Prostate gland (tissue), 2 donors: ENCODE results near the gene C6orf52. TPM values are rescaled to one million over a fixed set of nuclear protein-coding genes. Genes with fewer than 3 reads are reported as not detected.
A peak's percentile ranks its signal among the peaks of the same experiment; 100 is the strongest.

Experiments used
- DNase-seq: peaks from one replicate; pipeline ENCODE4 v3.0.0-alpha.2; 2019; ENCODE audit warnings: low spot score
- H3K27ac ChIP-seq, 2 donors: fragments of 200-600 bp; sonication (generic); 2 replicates each; pipeline ENCODE4 v1.5.1; 2017 to 2019
- H3K27me3 ChIP-seq: fragments of 200-600 bp; sonication (generic); replicated peaks from 2 replicates; pipeline ENCODE4 v1.5.1; 2019; ENCODE audit not compliant: insufficient read depth
- H3K36me3 ChIP-seq, 2 donors: fragments of 200-600 bp; sonication (generic); 1 replicate in 1 of 2; 2 replicates in 1 of 2; pipeline versions ENCODE4 v1.5.1 to v1.8.1; 2017 to 2019
- H3K4me1 ChIP-seq: fragments of 200-600 bp; sonication (generic); replicated peaks from 2 replicates; pipeline ENCODE4 v1.5.1; 2019
- H3K4me3 ChIP-seq, 2 donors: fragments of 200-600 bp; sonication (generic); 2 replicates each; pipeline ENCODE4 v1.5.1; 2017 to 2019
- H3K9me3 ChIP-seq: fragments of 200-600 bp; sonication (generic); 2 replicates; pipeline ENCODE4 v1.5.1; 2017
- POLR2A ChIP-seq: fragments of 450-650 bp; IDR thresholded peaks from one replicate; pipeline ENCODE4 v1.6.1; 2016; ENCODE audit warnings: antibody characterized with exemption, mild to moderate bottlenecking
- POLR2AphosphoS5 ChIP-seq: sonication (generic); formaldehyde crosslinking; IDR thresholded peaks from one replicate; pipeline ENCODE4 v1.6.1; 2017; ENCODE audit warnings: antibody characterized with exemption
- WGBS: methylation state at CpG from one replicate; pipeline ENCODE4 v1.1.5; 2018; 5-methylcytosine and 5-hydroxymethylcytosine counted together
- intact Hi-C: fragments of 100-400 bp; cut with DNase I; formaldehyde crosslinking; loops from one replicate; pipeline ENCODE4 v1.14.2; 2022
- total RNA-seq, 2 donors: library from RNA; depleted of rRNA; stranded (reverse); fragments of >200 nt; gene quantifications; one replicate each; pipeline ENCODE4 v1.1.0, GENCODE V29; 2016
- TF ChIP-seq, protein P1 (sequence below), 4 experiments: fragments of 200-600 bp in 2 of 4; fragments of 450-650 bp in 2 of 4; sonication (generic) in 2 of 4; IDR thresholded peaks; 1 replicate in 3 of 4; 2 replicates in 1 of 4; pipeline ENCODE4 v1.5.1; 2016 to 2019; ENCODE audit warnings: antibody characterized with exemption in 4 of 4, mild to moderate bottlenecking in 2 of 4, moderate library complexity in 2 of 4

The C6orf52 gene
- total RNA-seq, 2 donors from 2014 or later = 3.3 TPM; not detected in 1

DNA sequence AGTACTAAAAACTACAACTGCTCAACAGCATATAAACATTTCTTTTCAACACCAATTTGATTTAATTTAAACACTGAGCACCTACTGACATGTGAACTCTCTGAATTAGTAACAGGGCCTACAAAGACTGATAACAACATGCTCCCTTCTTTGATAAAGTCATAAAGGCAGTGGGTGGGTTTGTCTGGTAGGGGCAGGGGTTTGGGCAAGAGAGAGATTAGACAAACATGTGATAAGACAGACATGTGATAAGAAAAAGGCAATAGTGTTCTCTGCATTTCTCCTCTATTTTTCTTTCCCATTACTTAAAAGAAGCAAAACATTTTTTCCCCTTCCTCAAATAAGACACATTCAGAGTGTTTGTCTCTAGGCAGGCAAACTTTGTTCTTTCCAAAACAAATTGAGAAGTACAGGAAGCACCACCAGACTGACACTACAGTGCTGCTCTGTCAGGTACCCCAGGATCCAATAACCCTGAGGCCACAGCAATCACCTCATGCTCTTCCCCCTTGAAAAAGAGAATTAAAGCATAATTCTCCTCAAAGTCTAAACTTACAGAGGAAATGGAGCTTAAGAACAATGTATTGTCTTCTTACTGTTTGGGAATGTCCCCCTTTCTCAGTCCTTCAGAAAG is 11.9 kb downstream of the C6orf52 start:
- peak; percentile 47 for TF ChIP-seq POLR2AphosphoS5
- TF ChIP-seq, protein P1, sequence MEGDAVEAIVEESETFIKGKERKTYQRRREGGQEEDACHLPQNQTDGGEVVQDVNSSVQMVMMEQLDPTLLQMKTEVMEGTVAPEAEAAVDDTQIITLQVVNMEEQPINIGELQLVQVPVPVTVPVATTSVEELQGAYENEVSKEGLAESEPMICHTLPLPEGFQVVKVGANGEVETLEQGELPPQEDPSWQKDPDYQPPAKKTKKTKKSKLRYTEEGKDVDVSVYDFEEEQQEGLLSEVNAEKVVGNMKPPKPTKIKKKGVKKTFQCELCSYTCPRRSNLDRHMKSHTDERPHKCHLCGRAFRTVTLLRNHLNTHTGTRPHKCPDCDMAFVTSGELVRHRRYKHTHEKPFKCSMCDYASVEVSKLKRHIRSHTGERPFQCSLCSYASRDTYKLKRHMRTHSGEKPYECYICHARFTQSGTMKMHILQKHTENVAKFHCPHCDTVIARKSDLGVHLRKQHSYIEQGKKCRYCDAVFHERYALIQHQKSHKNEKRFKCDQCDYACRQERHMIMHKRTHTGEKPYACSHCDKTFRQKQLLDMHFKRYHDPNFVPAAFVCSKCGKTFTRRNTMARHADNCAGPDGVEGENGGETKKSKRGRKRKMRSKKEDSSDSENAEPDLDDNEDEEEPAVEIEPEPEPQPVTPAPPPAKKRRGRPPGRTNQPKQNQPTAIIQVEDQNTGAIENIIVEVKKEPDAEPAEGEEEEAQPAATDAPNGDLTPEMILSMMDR (IDR thresholded peaks at IDR 0.05) = no peak
- Histone ChIP-seq H3K36me3 (no peaks in the 10 kb centered on the region), H3K4me3 (no peak overlapping the region)

DNA sequence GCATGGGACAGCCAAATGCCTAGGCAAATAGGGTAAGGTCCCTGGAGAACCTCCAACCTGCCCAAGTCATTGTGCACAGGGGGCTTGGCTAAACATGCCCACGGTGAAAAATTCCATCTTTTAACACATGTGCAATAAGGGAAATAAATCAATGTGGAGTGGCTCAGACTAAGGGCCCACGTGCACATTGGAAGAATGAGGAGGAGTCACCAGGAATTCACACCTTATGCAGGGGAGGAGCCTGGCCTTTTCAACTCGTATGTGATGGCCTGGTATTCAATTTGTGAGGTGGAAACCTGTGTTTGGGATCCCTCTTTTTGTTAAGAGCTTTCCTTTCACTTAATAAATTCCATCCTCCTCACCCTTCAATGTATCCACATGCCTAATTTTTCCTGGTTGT is 12.6 kb downstream of the C6orf52 start:
- intact Hi-C loops = no loop called here
- TF ChIP-seq POLR2AphosphoS5 (no peak), POLR2A (no peak)
- TF ChIP-seq, protein P1 (IDR thresholded peaks at IDR 0.05) = no peak

More for the DNA sequence above, 11.9 kb downstream of the C6orf52 start:
- Histone ChIP-seq H3K27ac (peak overlapping the region; percentile 20 to 75), H3K4me1 (no peaks in the 10 kb centered on the region), H3K27me3 (no peaks in the 10 kb centered on the region), H3K9me3 (no peaks in the 10 kb centered on the region)
- intact Hi-C loops = no loop called here
- no peak for DNase-seq

DNA sequence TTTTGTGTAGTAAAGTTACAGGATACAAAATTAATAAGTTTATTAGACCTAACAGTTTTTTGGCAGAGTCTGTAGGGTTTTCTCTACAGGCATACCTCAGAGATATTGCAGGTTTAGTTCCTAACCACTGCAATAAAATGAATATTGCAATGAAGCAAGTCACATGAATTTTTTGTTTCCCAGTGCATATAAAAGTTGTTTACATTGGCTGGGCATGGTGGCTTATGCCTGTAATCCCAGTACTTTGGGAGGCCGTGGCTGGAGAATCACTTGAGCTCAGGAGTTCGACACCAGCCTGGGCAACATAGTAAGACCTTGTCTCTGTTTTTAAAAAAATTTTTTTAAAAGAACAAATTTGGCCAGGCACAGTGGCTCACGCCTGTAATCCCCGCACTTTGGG is 16.0 kb downstream of the C6orf52 start:
- Histone ChIP-seq H3K4me3 (no peak overlapping the region), H3K36me3 (no peaks in the 10 kb centered on the region), H3K9me3 (no peaks in the 10 kb centered on the region), H3K27ac (peak overlapping the region in 1 of 2 donors; percentile 75), H3K4me1 (no peaks in the 10 kb centered on the region), H3K27me3 (no peaks in the 10 kb centered on the region)
- intact Hi-C loops = no loop called here
- WGBS = 71% methylated on average over 4 of the region's 4 CpGs
- TF ChIP-seq, protein P1 (IDR thresholded peaks at IDR 0.05) = no peak
- TF ChIP-seq POLR2A (no peak), POLR2AphosphoS5 (peak; percentile 73)
- DNase-seq = peak; percentile 51

More for the DNA sequence above, 12.6 kb downstream of the C6orf52 start:
- Histone ChIP-seq H3K9me3 (no peaks in the 10 kb centered on the region), H3K4me3 (no peak overlapping the region), H3K4me1 (no peaks in the 10 kb centered on the region), H3K27ac (peak overlapping the region in 1 of 2 donors; percentile 75), H3K36me3 (no peaks in the 10 kb centered on the region), H3K27me3 (no peaks in the 10 kb centered on the region)
- no peak for DNase-seq
- WGBS = 49% methylated on average over 3 of the region's 3 CpGs

DNA sequence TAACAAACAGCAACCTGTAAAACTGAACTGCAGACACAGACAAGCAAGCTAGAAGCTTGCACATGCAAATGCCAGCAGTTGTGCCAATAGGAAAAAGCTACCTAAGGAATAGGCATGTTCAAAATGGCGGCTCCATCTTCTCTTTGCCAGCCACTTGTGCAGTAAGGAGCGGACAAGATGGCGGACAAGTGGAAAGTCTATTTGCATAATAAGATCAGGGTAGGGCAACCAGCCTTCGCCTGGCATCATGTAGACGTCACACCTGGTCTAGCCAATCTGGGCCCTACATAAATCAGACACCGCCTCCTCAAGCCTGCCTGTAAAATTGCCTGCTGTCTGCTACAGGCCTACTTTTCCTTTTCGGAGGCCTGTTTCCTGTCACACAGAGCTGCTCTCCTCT is 18.0 kb downstream of the C6orf52 start:
- no peaks in the 10 kb centered on the region for H3K27me3 ChIP-seq
- no peaks in the 10 kb centered on the region for H3K4me1 ChIP-seq
- H3K9me3 ChIP-seq = no peaks in the 10 kb centered on the region
- DNase-seq = no peak
- H3K4me3 ChIP-seq = no peak overlapping the region
- 94% methylated on average over 7 of the region's 7 CpGs for WGBS
- intact Hi-C loops = no loop called here
- no peaks in the 10 kb centered on the region for H3K36me3 ChIP-seq
- no peak overlapping the region for H3K27ac ChIP-seq
- TF ChIP-seq POLR2AphosphoS5 (no peak), POLR2A (no peak)
- TF ChIP-seq, protein P1 (IDR thresholded peaks at IDR 0.05) = no peak
